ENCODE measurements around the gene PIK3C2G. TPM values are rescaled to one million over a fixed set of nuclear protein-coding genes. Genes with fewer than 3 reads are reported as not detected.
"Not testable (repeated sequence)": the region's sequence is repeated elsewhere in the genome, so short reads cannot be mapped to it uniquely, and the experiment has no call there.

The PIK3C2G gene
- total RNA-seq, 2 donors from 2014 or later, result 0.57 to 0.69 TPM

DNA sequence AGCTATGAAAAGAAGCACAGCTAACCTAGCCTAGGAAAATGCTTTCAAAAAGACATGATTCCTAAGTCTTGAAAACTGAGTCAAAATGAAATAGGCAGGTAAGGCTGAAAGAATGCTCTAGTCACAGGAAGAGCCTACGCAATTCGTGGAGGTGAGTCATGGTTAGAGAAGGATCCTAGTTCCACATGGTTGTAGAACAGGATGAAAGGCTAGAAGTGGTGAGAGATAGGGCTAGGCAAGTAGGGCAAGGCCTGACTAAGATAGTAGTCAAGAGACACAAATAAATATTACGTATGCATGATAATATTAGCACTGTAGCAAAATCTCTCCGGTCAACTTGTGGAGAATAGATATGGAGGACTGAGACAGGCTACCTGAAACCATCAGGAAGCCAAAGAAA is 429.3 kb downstream of the PIK3C2G start:
- Histone ChIP-seq H3K27me3 (no peaks in the 10 kb centered on the region), H3K9ac (ENCODE audit: low read depth in 2 of 2, low read length in 2 of 2) (no peak overlapping the region), H3K27ac (no peak overlapping the region), H3K36me3 (no peaks in the 10 kb centered on the region), H3K4me1 (no peaks in the 10 kb centered on the region), H3K4me3 (no peak overlapping the region), H3K9me3 (no peaks in the 10 kb centered on the region)
- TF ChIP-seq, protein P1, sequence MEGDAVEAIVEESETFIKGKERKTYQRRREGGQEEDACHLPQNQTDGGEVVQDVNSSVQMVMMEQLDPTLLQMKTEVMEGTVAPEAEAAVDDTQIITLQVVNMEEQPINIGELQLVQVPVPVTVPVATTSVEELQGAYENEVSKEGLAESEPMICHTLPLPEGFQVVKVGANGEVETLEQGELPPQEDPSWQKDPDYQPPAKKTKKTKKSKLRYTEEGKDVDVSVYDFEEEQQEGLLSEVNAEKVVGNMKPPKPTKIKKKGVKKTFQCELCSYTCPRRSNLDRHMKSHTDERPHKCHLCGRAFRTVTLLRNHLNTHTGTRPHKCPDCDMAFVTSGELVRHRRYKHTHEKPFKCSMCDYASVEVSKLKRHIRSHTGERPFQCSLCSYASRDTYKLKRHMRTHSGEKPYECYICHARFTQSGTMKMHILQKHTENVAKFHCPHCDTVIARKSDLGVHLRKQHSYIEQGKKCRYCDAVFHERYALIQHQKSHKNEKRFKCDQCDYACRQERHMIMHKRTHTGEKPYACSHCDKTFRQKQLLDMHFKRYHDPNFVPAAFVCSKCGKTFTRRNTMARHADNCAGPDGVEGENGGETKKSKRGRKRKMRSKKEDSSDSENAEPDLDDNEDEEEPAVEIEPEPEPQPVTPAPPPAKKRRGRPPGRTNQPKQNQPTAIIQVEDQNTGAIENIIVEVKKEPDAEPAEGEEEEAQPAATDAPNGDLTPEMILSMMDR (IDR thresholded peaks at IDR 0.05), result no peak
- no peak for DNase-seq
- intact Hi-C loops (cut with DNase I), result no loop called here

DNA sequence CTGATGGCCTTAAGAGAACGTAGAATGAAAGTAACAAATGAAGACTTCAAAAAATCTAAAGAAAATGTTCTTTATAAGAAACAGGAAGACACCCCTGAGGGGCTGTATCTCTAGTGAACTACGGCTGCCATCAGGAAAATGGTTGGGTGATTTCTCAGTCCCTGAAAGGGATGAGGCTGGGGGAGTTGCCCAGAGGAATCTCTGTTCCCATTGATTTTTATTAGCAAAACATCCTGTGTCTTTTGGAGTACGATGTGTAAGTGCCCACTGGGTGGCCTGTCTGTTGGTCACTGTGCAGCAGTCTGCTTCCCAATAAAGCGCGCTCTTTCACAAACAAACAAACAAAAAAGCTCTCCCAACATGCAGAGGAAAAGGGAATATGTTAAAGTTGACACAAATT is 432.7 kb downstream of the PIK3C2G start:
- H3K4me3 ChIP-seq; H3K4me1 ChIP-seq; intact Hi-C loops (cut with DNase I); H3K9me3 ChIP-seq; H3K9ac ChIP-seq (ENCODE audit: low read depth in 2 of 2, low read length in 2 of 2); H3K36me3 ChIP-seq; H3K27me3 ChIP-seq; H3K27ac ChIP-seq; DNase-seq: not testable (repeated sequence)

DNA sequence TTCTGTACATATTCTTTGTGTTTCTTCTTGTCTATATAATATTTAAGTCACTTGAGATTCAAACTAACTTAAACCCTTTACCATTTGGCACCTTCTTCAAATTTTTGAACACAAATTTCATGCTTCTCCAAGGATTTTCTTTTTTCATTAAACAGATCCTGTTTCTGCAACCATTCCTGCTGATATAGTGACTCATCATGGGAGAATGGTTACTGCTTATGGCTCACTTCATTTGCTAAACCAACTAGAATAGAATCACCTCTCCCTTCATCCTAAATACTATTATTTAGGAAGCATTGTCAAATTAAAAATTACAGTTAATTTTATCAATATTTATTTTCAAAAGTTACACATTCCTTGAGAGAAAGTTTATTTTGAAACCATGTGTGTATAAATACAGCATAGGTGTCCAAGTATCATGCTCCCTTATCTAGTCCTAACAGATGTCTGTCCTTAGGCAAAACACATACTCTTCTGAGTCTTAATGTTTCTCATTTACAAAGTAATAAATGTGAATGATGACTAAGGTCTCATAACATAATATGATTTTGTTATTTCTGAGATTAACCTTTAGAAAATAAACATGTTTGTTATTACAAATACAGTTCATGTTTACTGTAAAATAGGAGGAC is 435.8 kb downstream of the PIK3C2G start:
- H3K27me3 ChIP-seq, result no peaks in the 10 kb centered on the region
- TF ChIP-seq, protein P1 (IDR thresholded peaks at IDR 0.05), result no peak
- H3K27ac ChIP-seq, result no peak overlapping the region
- no peak overlapping the region for H3K4me3 ChIP-seq
- DNase-seq, result no peak
- no peaks in the 10 kb centered on the region for H3K36me3 ChIP-seq
- no peaks in the 10 kb centered on the region for H3K9me3 ChIP-seq
- intact Hi-C loops (cut with DNase I), result no loop called here
- no peaks in the 10 kb centered on the region for H3K4me1 ChIP-seq
- no peak overlapping the region for H3K9ac ChIP-seq (ENCODE audit: low read depth in 2 of 2, low read length in 2 of 2)

Other genes with a start within 250 kb of the PIK3C2G start
- gene RERGL, start 171.3 kb upstream of the PIK3C2G start, total RNA-seq, result 1 to 10 TPM in 1 of 2 donors, under 1 TPM in 1; 0.35 to 1.1 TPM